Smooth muscle cell (in vitro differentiated cells): ENCODE data around the gene ARL2BP. TPM values are rescaled to one million over a fixed set of nuclear protein-coding genes. Genes with fewer than 3 reads are reported as not detected.

ENCODE experiments used
- DNase-seq: peaks from one replicate; lab custom pipeline; 2025; ENCODE audit not compliant: unreplicated experiment; lab: John Stamatoyannopoulos, UW
- H2AFZ ChIP-seq: fragments of 200-600 bp; sonication (generic); 2 replicates; pipeline ENCODE4 v1.6.0; 2016; ENCODE audit warnings: antibody characterized with exemption, low read depth, mild to moderate bottlenecking
- H3F3A ChIP-seq: fragments of 200-600 bp; sonication (generic); 2 replicates; pipeline ENCODE4 v1.6.0; 2017; ENCODE audit warnings: antibody characterized with exemption, low read depth
- H3K27ac ChIP-seq: fragments of 200-600 bp; sonication (generic); 2 replicates; pipeline ENCODE4 v1.5.1; 2016; ENCODE audit warnings: low read depth, mild to moderate bottlenecking
- H3K27me3 ChIP-seq: fragments of 200-600 bp; sonication (generic); 2 replicates; pipeline ENCODE4 v1.6.1; 2016; ENCODE audit warnings: low read depth, mild to moderate bottlenecking
- H3K36me3 ChIP-seq: fragments of 200-600 bp; sonication (generic); 2 replicates; pipeline ENCODE4 v1.5.1; 2016; ENCODE audit warnings: low read depth
- H3K4me1 ChIP-seq: fragments of 200-600 bp; sonication (generic); 2 replicates; pipeline ENCODE4 v1.5.1; 2016; ENCODE audit warnings: low read depth
- H3K4me2 ChIP-seq: fragments of 200-600 bp; sonication (generic); 2 replicates; pipeline ENCODE4 v1.6.0; 2016; ENCODE audit warnings: mild to moderate bottlenecking
- H3K4me3 ChIP-seq: fragments of 200-600 bp; sonication (generic); 2 replicates; pipeline ENCODE4 v1.5.1; 2016; ENCODE audit warnings: mild to moderate bottlenecking
- H3K79me2 ChIP-seq: fragments of 200-600 bp; sonication (generic); 2 replicates; pipeline ENCODE4 v1.6.0; 2016; ENCODE audit warnings: low read depth, mild to moderate bottlenecking
- H3K9ac ChIP-seq: fragments of 200-600 bp; sonication (generic); 2 replicates; pipeline ENCODE4 v1.6.0; 2016; ENCODE audit warnings: low read depth
- H3K9me3 ChIP-seq: fragments of 200-600 bp; sonication (generic); replicated peaks from 2 replicates; pipeline ENCODE4 v1.5.1; 2016; ENCODE audit warnings: low read depth
- H4K20me1 ChIP-seq: fragments of 200-600 bp; sonication (generic); 2 replicates; pipeline ENCODE4 v1.6.0; 2016; ENCODE audit warnings: low read depth
- CTCF ChIP-seq: fragments of 200-600 bp; sonication (generic); IDR thresholded peaks from 2 replicates; pipeline ENCODE4 v1.5.1; 2017; ENCODE audit warnings: borderline replicate concordance, mild to moderate bottlenecking, antibody characterized with exemption; ENCODE audit not compliant: insufficient read depth, poor library complexity, severe bottlenecking
- WGBS: methylation state at CpG from one replicate; pipeline ENCODE4 v1.1.7; 2016; ENCODE audit warnings: low lambda C conversion rate; 5-methylcytosine and 5-hydroxymethylcytosine counted together
- polyA plus RNA-seq: library from polyadenylated mRNA; unstranded; fragments of >200 nt; fragmentation: Nextera tagmentation; extraction: Ambion mirVana; gene quantifications from 2 replicates; pipeline ENCODE4 v1.2.1, GENCODE V29; 2016
- total RNA-seq: library from RNA; depleted of rRNA; stranded (reverse); fragments of >200 nt; gene quantifications from 2 replicates; pipeline ENCODE4 v1.2.3, GENCODE V29; 2014

Gene ARL2BP
- total and polyA plus RNA-seq, 2 experiments from 2014 or later = 78.1 to 88.0 TPM

- Histone ChIP-seq H3K9ac (no peak overlapping the region), H3K4me1 (peaks cover 21% of the 10 kb centered on the region), H4K20me1 (no peaks in the 10 kb centered on the region), H3F3A (no peaks in the 10 kb centered on the region), H3K4me3 (no peak overlapping the region), H2AFZ (no peak overlapping the region), H3K9me3 (no peaks in the 10 kb centered on the region), H3K36me3 (no peaks in the 10 kb centered on the region), H3K4me2 (no peak overlapping the region), H3K27me3 (no peaks in the 10 kb centered on the region), H3K27ac (no peak overlapping the region), H3K79me2 (no peaks in the 10 kb centered on the region)
- TF ChIP-seq CTCF = no peak
- 88% methylated on average over 8 of the region's 8 CpGs for WGBS
- no peak for DNase-seq
Measured at GRCh38 chr16:57264381-57264780, 19.3 kb downstream of the ARL2BP start.

- no peaks in the 10 kb centered on the region for H3K36me3 ChIP-seq
- no peak overlapping the region for H3K4me3 ChIP-seq
- peaks cover 20% of the 10 kb centered on the region for H3K4me1 ChIP-seq
- no peaks in the 10 kb centered on the region for H3K79me2 ChIP-seq
- TF ChIP-seq CTCF = no peak
- WGBS = 94% methylated on average over 11 of the region's 11 CpGs
- no peaks in the 10 kb centered on the region for H3K27me3 ChIP-seq
- H3K4me2 ChIP-seq = no peak overlapping the region
- no peaks in the 10 kb centered on the region for H4K20me1 ChIP-seq
- no peaks in the 10 kb centered on the region for H3F3A ChIP-seq
- no peak overlapping the region for H2AFZ ChIP-seq
- no peak for DNase-seq
- no peak overlapping the region for H3K9ac ChIP-seq
- H3K9me3 ChIP-seq = no peaks in the 10 kb centered on the region
- no peak overlapping the region for H3K27ac ChIP-seq
Measured at GRCh38 chr16:57264950-57265371, 19.9 kb downstream of the ARL2BP start.

GRCh38 chr16:57265850-57266530 is 20.9 kb downstream of the ARL2BP start:
- H2AFZ ChIP-seq = no peak overlapping the region
- DNase-seq = no peak
- WGBS = 83% methylated on average over 16 of the region's 16 CpGs

More at GRCh38 chr16:57265850-57266530, 20.9 kb downstream of the ARL2BP start:
- H3K4me1 ChIP-seq = peaks cover 11% of the 10 kb centered on the region
- H3F3A ChIP-seq = no peaks in the 10 kb centered on the region
- no peak for TF ChIP-seq CTCF
- H3K9ac ChIP-seq = no peak overlapping the region
- H3K27me3 ChIP-seq = no peaks in the 10 kb centered on the region
- no peaks in the 10 kb centered on the region for H3K36me3 ChIP-seq
- no peak overlapping the region for H3K27ac ChIP-seq
- no peak overlapping the region for H3K4me2 ChIP-seq
- H4K20me1 ChIP-seq = no peaks in the 10 kb centered on the region
- H3K79me2 ChIP-seq = no peaks in the 10 kb centered on the region
- no peak overlapping the region for H3K4me3 ChIP-seq
- no peaks in the 10 kb centered on the region for H3K9me3 ChIP-seq
